GM19351 (cell line): ENCODE results near the gene NXPH2.

Experiments
- ATAC-seq: cut with Tn5 transposase; IDR thresholded peaks from one replicate; pipeline ENCODE4 v1.9.1; 2021; ENCODE audit warnings: mild to moderate bottlenecking, moderate library complexity; ENCODE audit not compliant: unreplicated experiment

The NXPH2 gene

GRCh38 chr2:138640921-138641676 is 139.1 kb downstream of the NXPH2 start:
- ATAC-seq: peak; percentile 84

- no peak for ATAC-seq
Measured at GRCh38 chr2:138637686-138638085, 142.5 kb downstream of the NXPH2 start.

GRCh38 chr2:138637061-138637460 is 143.1 kb downstream of the NXPH2 start:
- no peak for ATAC-seq

DNA sequence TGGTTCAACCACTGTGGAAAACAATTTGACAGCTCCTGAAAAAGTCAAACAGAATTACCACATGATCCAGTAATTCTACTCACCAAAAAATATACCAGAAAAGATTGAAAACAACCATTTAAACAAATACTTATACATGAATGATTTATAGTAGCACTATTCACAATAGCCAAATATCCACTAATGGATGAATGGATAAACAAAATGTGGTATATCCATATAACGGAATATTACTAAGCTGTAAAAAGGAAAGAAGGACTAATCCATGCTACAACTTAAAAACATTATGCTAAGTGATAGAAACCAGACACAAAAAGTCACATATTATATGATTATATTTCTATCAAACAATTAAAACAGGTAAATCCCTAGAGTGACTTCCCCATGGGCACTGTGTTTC is 147.1 kb downstream of the NXPH2 start:
- ATAC-seq: no peak

- ATAC-seq: no peak
Measured at GRCh38 chr2:138632066-138632620, 148.0 kb downstream of the NXPH2 start.

DNA sequence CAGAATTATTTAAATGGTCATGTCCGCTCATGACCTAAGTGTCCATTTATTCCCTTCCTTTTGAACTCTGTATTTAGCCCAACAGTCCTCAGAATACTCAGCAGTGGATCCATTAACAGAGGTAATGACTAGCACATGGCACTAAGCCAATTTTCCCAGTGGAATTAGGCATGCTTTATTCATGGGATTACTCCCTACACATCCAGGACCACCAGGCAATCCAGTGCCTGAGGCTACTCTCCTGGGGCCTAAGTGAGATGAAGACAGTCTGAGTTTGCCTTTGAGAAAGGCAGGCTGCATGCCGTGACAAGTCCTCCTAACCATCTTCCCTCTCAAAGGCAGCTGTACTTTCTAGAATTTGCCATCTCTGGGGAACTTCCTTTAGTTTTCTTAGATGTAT is 150.0 kb downstream of the NXPH2 start:
- no peak for ATAC-seq

DNA sequence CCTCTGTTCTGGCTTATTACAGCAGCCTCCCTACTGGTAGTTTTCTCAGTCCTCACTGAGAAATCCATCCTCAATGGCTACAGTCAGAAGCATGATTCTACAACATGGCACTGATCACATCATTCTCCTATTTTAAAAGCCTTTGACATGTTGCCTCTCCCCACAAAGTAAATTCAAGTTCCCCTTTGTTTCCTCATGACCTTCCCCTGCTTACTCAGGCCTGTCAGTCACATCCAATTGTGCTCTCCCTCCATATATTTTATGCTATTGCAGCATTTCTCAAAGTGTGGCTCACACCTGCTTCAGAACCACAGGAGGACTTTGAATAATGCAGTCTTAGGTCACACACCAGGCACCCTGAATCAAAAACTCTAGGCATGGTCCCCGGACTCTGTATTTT is 154.0 kb downstream of the NXPH2 start:
- ATAC-seq: no peak

GRCh38 chr2:138622613-138623012 is 157.6 kb downstream of the NXPH2 start:
- no peak for ATAC-seq

DNA sequence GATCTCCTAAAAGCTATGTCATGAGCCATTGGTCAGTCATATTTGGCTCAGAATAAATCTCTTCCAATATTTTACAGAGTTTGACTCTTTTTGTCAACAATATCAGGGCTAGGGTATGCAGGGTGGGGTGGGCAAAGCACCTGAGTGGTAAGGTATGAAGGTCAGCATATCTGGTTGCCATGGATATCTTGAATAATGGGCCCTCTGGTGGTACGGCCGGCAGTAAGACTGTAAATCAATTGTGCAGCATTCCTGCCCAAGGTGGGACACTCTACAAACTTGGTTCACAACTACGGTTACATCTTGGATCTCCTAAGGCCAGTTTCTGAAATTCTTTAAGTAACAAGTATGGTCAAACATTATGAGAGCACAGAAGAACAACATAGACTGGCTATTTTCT is 159.1 kb downstream of the NXPH2 start:
- ATAC-seq: no peak

DNA sequence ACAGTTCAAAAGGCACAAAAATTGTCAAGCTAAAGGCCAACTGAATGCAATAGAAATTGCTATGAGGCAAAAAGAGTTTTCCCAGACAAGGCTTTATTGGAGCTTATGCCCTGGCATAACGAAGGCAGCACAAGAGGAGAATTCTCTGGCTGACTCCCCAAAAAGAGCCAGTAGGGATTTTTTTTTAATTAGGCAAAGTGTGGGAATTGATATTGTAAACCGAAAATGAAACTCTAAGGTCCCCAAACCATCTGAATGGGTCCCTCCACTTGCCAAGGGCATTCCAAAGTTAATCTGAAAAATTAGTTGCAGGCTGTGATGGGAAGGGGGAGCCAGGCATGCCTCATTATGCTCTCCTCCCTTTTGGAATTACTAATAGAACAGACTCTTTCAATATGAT is 159.8 kb downstream of the NXPH2 start:
- ATAC-seq: no peak
